ENCODE data around the gene PLEKHD1. TPM values are rescaled to one million over a fixed set of nuclear protein-coding genes. Genes with fewer than 3 reads are reported as not detected.

Gene PLEKHD1
- total and polyA plus RNA-seq, 9 of the 15 experiments (the other 6 are each of a cell fraction or from before 2014, with no cell fraction given), result not detected

DNA sequence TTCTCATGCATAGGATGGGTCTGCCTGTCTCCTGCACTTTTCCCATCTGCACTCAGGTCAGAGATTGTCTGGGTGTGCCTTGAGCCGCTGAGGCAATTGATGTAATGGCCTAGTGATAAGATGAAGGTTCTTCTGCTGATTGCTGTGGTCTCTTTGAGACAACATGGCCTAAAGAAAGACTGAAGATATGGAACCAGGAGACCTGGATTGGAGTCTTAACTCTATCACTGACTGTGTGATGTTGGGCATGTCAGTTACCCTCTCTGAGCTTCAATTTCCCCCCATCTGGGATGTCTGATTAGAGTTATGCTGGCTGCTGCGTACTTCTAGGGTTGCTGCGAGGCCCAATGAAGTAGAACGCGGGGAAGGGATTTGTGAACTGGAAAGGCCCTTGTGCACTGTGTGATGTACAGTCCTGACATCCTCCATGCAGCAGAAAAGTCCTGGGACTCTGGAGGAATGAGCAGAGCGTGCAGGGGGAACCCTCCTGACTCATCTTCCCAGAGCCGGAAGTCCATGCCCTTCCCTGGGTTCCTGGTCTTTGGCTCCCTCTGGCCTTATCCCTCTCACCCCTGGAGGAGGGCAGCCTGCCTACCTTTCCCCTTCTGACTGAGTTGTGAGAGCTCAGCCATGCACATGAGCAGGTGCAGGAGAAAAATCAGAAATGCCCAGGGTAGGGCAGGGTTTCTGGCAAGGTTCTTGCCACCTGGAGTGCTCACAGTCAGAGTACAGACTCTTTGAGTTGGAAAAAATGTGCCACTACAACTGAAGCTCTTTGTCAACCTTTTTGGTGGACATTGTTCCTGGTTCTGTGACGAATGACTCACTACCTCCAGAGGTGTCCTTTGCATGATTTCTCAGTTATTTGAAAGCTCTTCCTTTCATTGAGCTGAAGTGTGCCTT, 21.1 kb downstream of the PLEKHD1 start:
- no peaks in the 10 kb centered on the region for H3K4me1 ChIP-seq (replicated peaks in 1 of 2; ENCODE audit: control insufficient read depth in 2 of 2, insufficient read depth in 2 of 2, low read length in 2 of 2)
- no peak overlapping the region for H3K9ac ChIP-seq (ENCODE audit: insufficient read depth in 1 of 2, low read depth in 2 of 2, low read length in 2 of 2)
- 3% methylated on average over 8 of the region's 8 CpGs for WGBS (ENCODE audit: insufficient coverage, low coverage, missing lambda C conversion rate)
- BruUV-seq (replicated peaks), result no TSS peak
- ChIA-PET CTCF (ENCODE audit: low intra/inter-chr PET ratio) (no interaction called here), POLR2A (interaction anchor here (0.8 to 1.2 kb wide), 2 partner anchors 9 to 268 kb away, joined by 3 to 6 read pairs; no protein-coding TSS in a partner anchor)
- H3K4me2 ChIP-seq (ENCODE audit: insufficient read depth, low read length), result no peak overlapping the region
- peaks cover 0 to 20% of the 10 kb centered on the region in 2 experiments; a peak in 2 of 5 replicates for H3K27me3 ChIP-seq (ENCODE audit: control insufficient read depth in 2 of 2, insufficient read depth in 2 of 2, low read length in 2 of 2)
- no peaks in the 10 kb centered on the region for H3K36me3 ChIP-seq (ENCODE audit: control insufficient read depth, insufficient read depth, low read length)
- no peaks in the 10 kb centered on the region for H3K9me1 ChIP-seq (ENCODE audit: control insufficient read depth, insufficient read depth, low read length)
- TF ChIP-seq, protein P1, sequence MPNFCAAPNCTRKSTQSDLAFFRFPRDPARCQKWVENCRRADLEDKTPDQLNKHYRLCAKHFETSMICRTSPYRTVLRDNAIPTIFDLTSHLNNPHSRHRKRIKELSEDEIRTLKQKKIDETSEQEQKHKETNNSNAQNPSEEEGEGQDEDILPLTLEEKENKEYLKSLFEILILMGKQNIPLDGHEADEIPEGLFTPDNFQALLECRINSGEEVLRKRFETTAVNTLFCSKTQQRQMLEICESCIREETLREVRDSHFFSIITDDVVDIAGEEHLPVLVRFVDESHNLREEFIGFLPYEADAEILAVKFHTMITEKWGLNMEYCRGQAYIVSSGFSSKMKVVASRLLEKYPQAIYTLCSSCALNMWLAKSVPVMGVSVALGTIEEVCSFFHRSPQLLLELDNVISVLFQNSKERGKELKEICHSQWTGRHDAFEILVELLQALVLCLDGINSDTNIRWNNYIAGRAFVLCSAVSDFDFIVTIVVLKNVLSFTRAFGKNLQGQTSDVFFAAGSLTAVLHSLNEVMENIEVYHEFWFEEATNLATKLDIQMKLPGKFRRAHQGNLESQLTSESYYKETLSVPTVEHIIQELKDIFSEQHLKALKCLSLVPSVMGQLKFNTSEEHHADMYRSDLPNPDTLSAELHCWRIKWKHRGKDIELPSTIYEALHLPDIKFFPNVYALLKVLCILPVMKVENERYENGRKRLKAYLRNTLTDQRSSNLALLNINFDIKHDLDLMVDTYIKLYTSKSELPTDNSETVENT (CRISPR knock-in tag; IDR thresholded peaks at IDR 0.05), result no peak
- TF ChIP-seq GATA2 (CRISPR knock-in tag; IDR thresholded peaks at IDR 0.05) (no peak), ZNF165 (CRISPR knock-in tag; IDR thresholded peaks at IDR 0.05; ENCODE audit: borderline replicate concordance) (no peak), FOXA1 (IDR thresholded peaks at IDR 0.05; ENCODE audit: borderline replicate concordance) (no peak), ARID2 (IDR thresholded peaks at IDR 0.05) (no peak), LEF1 (IDR thresholded peaks at IDR 0.05) (no peak), BMI1 (IDR thresholded peaks at IDR 0.05; ENCODE audit: low read length) (no peak), ZFX (CRISPR knock-in tag; IDR thresholded peaks at IDR 0.05) (no peak), CTBP1 (IDR thresholded peaks at IDR 0.05; ENCODE audit: borderline replicate concordance) (no peak)
- TF ChIP-seq, protein P2, sequence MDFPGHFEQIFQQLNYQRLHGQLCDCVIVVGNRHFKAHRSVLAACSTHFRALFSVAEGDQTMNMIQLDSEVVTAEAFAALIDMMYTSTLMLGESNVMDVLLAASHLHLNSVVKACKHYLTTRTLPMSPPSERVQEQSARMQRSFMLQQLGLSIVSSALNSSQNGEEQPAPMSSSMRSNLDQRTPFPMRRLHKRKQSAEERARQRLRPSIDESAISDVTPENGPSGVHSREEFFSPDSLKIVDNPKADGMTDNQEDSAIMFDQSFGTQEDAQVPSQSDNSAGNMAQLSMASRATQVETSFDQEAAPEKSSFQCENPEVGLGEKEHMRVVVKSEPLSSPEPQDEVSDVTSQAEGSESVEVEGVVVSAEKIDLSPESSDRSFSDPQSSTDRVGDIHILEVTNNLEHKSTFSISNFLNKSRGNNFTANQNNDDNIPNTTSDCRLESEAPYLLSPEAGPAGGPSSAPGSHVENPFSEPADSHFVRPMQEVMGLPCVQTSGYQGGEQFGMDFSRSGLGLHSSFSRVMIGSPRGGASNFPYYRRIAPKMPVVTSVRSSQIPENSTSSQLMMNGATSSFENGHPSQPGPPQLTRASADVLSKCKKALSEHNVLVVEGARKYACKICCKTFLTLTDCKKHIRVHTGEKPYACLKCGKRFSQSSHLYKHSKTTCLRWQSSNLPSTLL (IDR thresholded peaks at IDR 0.05), result no peak
- ATAC-seq (no peak; the same call in 2 of the 3 replicates), DNase-seq (ENCODE audit: extremely low read depth in 1 of 4, low spot score in 3 of 4) (no peak), FAIRE-seq (no peak)
- no peak overlapping the region for H3K27ac ChIP-seq (ENCODE audit: extremely low read depth, low read depth, low read length)
- H3K9me3 ChIP-seq (replicated peaks; ENCODE audit: control insufficient read depth, insufficient read depth, low read depth, low read length), result no peaks in the 10 kb centered on the region
- in situ Hi-C loops (cut with MboI), result no loop called here
- no peak overlapping the region for H2AFZ ChIP-seq (ENCODE audit: low read depth, low read length)
- no peaks in the 10 kb centered on the region for H3K79me2 ChIP-seq (ENCODE audit: control insufficient read depth, insufficient read depth, low read length)
- no peaks in the 10 kb centered on the region; the same call in 1 of the 2 replicates for H4K20me1 ChIP-seq (replicated peaks; ENCODE audit: control insufficient read depth, insufficient read depth, low read length)
- intact Hi-C loops (cut with micrococcal nuclease), result no loop called here
- H3K4me3 ChIP-seq, result no peak overlapping the region

Data from K562 (cell line).